Glomerular endothelial cell (primary cell): ENCODE data around the gene OSBPL7. TPM values are rescaled to one million over a fixed set of nuclear protein-coding genes. Genes with fewer than 3 reads are reported as not detected.

Source experiments
- DNase-seq: peaks from one replicate; pipeline ENCODE4 v3.0.0-alpha.2; 2011; ENCODE audit warnings: low read depth, low spot score; ENCODE audit errors: extremely low read depth
- total RNA-seq: library from RNA; depleted of rRNA; stranded (reverse); fragments of >200 nt; gene quantifications from 2 replicates; pipeline ENCODE4 v1.2.3, GENCODE V29; 2015

OSBPL7 gene
- total RNA-seq, 1 donor from 2014 or later: 14.4 TPM

GRCh38 chr17:47829870-47830269 lies 8.3 kb upstream of the OSBPL7 start:
- DNase-seq: no peak

- no peak for DNase-seq
Observed at GRCh38 chr17:47823519-47823918, 1.9 kb upstream of the OSBPL7 start.

DNA sequence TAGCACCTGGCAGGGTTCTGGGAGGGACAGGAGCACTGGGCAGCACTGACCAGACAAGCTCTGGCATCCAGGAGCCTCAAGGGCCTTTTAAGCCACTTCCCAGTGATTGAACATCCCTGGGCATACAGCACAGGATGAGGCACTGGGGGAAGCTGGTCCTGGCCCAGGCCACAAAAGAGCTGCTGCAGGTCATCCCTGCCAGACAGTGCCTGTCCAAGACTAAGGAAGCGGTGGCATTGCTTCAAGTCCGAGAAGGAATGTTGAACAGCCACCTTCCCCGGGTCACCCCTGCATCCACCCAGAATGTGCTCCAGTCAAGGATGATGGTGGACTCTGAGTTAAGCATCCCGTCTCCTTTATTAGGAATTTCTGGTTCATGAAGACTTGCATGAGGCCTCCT lies 1.2 kb upstream of the OSBPL7 start:
- DNase-seq: no peak

GRCh38 chr17:47821031-47821423 lies 567 bp downstream of the OSBPL7 start:
- no peak for DNase-seq

GRCh38 chr17:47820033-47820789 lies 1.4 kb downstream of the OSBPL7 start:
- no peak for DNase-seq

- no peak for DNase-seq
Observed at GRCh38 chr17:47819475-47819874, 2.1 kb downstream of the OSBPL7 start.

DNA sequence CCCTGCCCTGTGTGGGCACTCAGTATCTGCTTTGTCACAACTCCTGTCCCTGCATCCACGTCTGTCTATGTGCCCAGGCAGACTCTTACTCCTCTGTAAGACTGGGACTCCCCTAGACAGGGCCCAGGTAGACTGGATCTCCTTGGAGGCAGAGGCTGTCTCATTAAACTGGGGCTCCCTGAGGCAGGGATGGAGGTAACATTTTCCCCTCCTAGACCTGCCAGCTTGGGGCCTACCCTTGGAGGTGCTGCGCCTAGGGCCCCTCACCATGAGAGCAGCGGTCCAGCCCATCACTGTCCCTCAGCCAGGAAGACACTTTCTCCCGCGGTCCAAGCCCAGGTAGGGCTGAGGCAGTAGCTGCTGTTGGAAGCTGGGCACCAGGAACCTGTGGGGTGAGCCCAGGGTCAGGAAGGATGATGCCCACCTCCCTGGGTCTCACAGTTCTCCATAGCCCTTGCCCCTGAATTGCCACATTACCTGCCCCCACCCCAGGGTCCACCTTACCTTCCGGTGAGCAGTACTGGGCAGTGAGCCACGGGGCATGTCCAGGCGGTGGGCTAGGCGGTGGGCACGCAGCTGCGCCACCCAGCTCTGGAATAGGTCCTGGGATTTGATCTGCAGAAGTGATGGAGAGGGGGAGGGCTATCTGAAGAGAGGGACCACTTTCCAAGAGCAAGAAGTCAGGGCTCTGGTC lies 3.4 kb downstream of the OSBPL7 start:
- DNase-seq: no peak

- DNase-seq: no peak
Observed at GRCh38 chr17:47816947-47817346, 4.6 kb downstream of the OSBPL7 start.

DNA sequence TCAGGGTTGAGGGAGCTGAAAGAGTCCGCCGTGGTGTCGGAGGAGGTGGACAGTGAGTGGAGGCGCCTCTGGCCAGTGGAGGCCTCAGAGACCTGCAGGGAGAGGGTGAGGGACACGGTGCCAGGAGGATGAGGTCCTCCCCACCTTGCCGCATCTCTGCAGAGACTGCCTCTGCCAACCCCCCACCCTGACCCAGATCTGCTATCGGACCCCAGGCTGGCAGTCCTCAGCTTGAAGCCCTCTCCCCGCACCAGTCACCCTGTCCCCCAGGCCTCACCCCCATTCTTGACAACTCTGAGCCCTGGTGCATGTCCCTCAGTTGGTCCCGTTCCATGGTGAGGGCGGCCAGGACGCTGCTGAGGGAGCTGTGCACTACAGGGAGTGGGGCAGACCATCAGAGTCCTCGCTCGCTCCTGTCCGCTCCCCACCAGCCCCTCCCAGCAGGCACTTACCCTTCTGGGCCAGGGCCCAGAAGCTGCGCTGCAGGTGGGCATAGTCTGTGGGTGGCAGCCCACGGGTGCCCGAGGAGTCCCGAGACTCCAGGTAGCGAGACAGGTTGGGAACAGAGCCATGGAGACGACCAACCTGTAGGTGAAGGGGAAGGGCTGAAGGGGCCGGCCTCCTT lies 5.4 kb downstream of the OSBPL7 start:
- no peak for DNase-seq

DNA sequence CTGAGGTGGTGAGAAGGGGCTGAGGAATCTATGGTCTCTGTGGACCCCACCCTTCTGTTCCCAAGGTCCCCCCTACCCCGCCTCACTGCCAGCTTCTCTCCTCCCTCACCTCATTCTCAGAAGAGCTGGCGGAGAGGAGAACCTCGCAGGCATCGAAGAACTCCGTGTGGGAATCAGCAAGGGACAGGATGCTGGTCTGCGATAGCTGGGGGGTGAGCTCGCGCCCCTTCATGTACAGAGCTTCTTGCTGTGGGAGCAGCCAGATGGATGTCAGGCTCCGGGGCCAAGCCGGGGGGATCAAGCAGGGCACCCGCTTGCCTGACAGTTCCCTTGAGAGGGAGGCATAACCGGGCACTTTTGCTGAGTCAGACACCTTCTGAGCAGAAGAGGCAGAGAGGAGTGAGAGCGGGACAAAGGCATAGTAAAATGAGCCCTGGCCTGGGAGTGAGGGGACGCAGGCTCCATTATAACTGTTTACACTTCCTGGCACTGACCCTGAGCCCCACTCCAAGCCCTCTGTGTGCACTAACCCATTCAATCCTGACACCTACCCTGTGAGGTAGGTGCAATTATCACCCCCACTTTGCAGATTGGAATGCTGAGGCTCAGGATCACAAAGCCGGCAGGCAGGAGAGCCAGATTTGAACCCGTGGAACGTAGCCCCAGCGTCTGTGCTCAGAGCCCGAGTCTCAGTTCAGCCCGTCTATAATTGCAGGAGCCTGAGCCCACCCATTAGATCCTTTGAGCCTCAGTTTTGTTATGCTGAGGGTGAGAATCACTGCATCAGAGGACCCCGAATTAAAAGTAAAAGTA lies 6.3 kb downstream of the OSBPL7 start:
- DNase-seq: no peak

GRCh38 chr17:47813512-47814031 lies 8.0 kb downstream of the OSBPL7 start:
- DNase-seq: no peak

- DNase-seq: no peak
Observed at GRCh38 chr17:47813077-47813476, 8.5 kb downstream of the OSBPL7 start.

DNA sequence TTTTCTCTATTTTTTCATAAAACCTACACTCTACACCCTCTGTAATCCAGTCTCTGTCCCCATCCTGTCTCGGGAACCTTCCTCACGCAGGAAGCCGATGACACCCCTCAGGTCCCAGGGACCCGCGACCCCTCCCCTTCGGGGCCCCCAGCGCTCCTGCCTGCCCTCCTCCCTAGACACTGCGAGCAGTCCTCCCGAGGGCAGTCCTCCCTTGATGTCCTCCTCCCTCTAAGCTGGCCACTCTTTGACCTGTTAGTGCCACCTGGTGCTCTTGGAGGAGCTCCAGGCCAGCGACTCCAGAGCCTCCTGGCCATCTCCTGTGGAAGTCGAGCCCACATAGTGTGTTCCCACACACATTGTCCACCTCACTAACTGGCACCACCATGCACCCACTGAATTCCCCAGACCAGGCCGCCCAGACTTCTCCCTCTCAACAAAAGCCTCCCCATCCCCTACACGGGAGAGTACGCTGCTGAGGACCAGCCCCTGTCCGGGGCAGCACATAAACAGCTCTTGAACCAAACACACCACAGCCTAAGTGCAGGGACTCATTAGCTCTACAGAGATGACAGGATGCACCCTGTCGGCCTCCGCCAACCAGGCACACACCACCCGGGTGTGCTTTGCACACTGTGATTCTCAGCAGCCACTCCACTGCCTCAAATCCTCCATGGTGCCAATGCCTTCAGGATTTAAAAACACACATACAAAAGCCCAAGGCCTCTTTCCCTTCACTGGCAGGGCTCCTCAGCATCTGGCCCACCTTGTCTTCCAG lies 9.3 kb downstream of the OSBPL7 start:
- DNase-seq: no peak

DNA sequence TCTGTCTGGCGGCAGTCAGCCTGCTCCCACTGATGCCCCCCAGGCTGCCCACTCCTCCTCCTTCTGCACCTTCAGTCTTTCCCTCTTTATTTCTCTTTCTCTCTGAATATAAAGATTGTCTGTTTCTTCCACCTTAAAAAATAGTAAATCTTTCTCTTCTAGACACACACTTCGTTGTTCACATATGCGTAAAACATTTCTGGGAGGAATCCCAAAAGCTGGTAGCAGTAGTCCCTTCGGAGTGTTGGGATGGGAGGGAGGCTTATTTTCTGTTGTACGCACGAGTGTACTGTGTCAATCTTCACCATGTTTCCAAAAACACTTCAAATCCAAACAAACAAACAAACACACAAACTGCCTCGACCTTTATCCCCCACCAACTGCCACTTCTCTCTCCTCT lies 9.9 kb downstream of the OSBPL7 start:
- no peak for DNase-seq

GRCh38 chr17:47810901-47811635 lies 10.5 kb downstream of the OSBPL7 start:
- no peak for DNase-seq

DNA sequence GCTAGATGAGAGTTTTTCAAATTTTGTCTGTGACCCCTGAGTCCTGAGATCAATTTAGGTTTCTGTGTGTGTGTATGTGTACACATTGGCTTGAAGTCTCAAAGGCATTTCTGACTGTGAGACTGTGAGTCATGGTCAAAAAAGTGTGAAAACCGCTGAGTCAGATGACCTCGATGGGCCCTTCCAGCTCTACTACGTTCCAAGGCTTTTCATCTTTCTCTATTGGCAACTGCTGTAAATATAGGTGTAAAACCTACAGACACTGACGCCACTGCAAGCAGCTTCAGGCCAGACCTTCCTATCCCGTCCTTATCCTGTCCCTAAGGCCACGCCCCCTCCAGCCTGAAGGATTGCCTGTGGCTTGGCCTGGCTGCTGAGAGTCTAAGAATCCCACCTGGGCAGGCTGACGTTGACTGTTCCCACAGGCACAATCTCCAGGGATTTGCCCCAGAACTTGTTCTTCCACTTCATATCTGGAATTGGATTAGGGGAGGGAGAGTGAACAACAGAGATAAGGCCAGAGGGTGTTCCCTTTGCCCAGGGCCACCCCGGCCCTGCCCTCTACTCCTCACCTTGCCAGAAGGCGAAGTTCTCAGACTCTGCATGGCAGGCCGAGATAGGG lies 11.3 kb downstream of the OSBPL7 start:
- DNase-seq: peak; percentile 39

GRCh38 chr17:47808830-47809480 lies 12.6 kb downstream of the OSBPL7 start:
- DNase-seq: no peak

DNA sequence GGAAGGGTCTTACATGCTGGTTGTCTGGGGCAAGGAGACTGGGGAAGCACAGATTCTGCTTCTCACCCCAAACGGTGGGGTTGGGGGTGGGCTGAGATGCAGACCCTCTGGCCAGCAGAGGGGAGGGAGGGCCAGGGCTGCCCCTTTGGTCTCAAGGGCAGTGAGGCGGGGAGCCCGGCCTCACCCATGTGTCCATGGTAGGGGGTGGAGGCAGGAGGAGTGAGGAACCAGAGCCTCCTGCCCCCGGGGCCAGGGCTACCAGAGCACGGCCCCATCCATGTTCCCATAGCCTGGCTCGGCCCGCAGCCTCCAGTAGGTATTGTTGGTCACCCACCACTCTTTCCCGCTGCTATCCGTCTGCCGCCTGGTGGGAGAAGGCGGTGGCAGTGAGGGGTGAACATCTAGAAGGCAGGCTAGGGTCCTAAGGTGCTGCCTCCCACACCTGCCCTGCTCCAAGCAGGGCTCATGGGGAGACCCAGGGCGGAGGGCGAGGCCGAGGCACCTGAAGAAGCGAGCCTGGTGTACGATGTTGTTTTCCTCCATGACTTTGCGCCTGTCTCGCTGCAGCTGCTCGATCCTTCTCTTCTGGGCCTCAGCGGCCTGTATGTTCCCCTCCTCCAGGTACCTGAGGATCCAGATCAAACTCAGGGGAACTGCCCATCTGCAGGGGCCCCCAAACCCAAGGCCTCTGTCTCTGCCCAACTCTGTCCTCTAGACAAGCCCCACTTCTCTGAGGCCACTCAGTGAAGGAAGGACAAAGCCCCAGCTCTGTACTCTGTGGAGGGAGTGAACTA lies 13.4 kb downstream of the OSBPL7 start:
- no peak for DNase-seq
